Limb (tissue), 2 donors: ENCODE measurements around the gene ATIC.

Source experiments
- DNase-seq, 2 donors: peaks; one replicate each; pipeline ENCODE4 v3.0.0-alpha.2; 2016; ENCODE audit errors: extremely low spot score in 2 of 2

Gene ATIC

DNA sequence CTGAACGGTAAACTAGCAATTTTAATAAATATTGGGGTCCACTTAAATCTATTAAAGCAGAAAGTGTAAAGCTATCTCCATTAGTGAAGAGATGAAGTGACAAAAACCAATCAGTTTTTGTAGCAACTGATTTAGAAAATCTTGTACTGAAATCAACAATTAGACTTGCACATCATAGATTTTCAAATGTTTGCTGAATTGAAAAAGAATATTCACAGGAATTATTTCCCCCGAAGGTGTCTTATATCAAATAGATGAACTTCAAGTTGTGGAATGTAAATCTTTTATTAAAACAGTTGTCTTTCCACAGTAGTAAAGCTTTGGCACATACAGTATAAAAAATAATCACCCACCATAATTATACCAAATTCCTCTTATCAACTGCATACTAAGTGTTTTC is 48.7 kb downstream of the ATIC start:
- no peak for DNase-seq

DNA sequence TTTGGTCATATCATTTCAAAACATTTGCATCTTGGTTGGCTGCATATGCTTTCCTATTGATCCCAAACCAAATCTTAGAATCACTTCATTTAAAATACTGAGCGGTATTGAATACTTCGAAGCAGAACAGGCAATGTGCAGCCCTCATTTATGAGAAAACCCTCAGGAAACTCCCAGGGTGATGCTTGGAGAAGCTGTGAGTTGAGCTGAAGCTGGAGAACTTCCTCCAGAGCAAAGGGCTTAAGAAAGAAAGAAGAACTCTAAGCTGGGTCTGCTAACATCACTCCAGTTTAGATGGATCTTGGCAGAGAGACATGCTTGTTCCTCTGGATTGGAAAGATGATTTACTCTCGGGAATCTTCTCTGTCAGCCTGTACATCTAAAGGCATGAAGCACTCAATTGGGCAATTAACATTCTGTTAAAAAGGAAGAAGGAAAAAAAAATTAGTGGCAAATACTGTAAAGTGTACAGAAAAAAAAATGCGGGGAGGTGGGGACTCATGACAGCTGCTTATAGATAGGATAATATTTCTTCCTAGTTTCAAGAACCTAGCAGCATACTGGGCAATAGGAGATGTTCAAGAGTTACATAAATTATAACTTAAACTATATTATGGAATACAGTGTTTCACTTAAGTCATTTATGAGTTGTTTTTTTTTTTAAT is 49.5 kb downstream of the ATIC start:
- DNase-seq, result no peak

DNA sequence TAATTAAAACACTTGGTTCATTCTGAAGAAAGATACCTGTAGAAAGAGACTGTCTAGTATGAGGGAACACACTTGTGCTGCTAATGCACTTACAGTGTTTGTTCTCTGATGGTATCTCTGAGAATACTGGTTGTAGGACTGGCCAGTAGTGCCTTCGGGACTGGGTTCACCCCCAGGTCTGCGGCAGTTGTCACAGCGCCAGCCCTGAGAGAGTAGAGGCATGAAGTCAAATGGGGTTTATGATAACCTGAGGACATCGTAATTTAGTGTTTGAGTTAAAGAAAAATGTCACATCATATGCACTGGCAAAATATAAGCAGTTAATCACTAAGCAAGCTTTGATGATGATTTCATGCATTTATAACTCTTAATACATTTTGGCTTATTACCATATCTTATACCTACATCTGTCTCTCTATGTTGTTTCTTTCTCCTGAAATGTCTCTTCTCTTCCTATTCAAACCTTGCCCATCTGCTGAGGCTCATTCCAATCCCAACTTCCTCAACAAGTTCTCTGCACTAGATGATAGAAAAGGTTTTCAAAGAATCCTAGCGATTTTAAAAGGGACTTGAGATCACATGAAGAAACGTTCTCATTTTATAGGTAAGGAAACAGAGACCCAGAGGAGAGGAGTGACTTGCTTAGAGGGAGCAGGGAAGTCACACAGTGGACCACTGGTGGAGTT is 50.2 kb downstream of the ATIC start:
- DNase-seq, result no peak

DNA sequence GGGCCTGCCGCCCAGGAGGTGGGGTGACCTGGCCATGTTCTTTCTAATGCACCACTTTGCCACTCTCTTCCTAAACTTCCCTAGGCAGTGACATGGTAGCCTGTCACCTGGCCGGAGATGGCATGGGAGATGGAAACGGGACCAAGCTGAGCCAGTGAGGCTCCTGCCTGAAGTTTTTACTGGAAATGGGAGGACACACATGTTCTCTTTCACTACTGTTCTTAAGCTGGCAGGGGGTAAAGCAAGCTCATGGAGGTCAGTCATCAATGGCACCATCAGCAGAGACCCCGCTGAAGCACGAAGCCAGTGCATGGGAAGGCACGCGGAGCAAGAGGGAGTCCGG is 50.7 kb downstream of the ATIC start:
- no peak for DNase-seq

DNA sequence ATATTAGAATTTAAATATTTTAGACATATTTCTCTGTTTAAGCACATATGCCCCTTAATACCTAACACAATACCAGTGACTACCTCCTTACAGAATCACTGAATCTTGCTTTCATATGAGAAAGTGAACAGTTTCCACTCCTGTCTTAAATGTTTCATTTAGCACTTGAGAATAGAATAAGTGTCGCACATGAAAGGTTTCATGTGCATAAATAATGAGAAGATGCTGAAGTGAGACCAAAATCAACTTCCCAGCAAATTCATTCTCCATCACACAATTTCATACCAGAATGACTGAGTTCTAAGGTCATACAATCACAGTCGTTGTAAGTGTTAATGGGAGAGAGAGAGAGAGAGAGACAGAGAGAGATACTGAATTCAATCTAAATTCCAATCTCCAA is 51.2 kb downstream of the ATIC start:
- DNase-seq, result no peak

DNA sequence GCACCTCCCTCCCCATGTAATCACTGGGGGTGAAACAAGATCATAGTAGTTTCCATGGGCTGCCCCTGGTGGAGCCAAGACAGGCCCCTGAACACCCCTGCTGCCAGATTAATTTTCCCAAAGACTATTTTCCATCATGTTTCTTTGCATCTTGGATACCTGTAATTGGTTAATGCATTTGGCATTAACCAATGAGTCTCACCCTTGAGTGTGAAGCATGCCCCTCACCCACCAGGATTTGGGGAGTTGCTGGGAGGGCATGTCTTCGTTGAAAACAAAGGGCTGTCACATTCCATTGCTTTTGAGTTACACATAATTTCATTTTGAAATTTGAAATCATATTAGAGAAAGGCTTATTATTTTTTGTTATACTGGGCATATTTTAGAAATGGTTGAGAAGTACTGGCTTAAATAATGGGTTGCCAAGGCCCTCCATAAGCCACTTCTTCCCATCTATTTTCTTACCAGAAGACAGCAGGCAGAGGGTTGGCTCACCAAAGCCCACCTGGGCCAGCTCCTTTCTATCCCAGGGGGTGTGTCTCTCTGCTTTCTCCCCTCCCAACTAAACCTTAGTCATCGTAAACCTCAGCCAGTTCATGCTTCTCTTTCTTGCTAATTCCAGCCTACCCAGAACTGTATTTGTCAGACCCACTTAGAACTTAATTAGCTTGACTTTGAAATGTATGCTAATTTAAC is 51.8 kb downstream of the ATIC start:
- no peak for DNase-seq

DNA sequence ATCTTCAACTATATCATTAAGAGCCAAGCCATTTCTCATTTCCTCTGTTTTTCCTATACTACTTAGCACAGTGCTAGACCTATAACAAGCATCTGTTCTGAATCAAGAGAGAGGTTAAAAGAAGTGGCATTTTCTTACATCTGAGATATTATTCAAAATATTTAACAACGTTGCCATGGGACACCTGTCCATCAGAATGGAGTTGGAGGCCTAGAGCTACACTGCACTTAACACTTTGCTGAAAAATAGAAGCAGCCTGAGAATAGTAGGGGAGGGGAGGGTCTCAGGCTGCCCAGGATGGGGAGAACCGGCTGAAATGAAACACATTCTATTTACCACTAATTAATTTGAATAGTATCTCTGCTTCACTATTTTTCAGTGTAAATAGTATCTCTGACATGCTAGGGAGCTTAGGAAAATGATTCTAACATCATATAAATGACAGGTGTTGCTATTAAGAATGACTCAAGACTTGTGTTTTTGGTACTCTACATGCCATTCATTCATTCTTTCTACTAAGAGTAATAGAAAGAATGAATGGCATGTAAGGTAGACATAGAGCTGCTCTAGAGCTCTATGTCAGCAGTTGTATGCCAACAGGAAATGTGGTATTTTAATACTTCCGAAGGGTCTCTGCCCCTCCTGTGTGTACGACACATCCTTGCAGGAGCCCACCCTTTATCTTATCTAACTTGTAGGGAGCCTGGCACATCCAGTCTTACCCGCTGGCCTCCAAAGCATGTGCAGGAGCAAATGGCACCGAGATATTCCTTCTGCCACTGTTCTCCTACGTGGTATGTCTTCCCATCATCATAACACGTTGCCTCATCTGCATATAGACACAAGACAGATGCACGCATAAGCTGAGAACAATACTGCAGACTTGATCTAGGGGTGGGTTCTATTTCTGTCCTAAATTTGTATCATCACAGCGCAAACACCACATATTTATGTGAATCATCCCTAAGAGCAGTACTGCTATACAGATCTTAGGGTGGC is 52.6 kb downstream of the ATIC start:
- no peak for DNase-seq

DNA sequence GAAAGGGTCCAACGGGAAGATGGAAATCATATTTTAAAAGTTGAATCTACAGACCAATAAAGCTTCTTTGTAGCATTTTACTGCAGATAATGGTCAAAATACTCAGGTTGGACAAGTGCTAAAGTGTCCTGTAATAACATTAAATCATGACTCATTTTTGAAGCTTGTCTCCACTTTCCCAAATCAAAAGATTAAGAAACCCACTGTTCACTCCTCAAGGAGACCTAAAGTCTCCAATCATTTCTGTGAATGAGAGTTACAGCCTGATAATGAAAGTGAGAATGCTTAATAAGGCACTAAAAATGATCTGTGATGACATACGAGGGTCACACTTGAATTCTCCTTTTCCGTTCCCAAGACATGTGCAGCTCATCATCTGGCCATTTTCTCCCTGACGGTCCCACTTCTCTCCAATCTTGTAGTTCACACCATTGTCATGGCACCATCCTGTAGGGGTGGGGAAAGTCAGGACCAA is 53.4 kb downstream of the ATIC start:
- DNase-seq, result no peak

DNA sequence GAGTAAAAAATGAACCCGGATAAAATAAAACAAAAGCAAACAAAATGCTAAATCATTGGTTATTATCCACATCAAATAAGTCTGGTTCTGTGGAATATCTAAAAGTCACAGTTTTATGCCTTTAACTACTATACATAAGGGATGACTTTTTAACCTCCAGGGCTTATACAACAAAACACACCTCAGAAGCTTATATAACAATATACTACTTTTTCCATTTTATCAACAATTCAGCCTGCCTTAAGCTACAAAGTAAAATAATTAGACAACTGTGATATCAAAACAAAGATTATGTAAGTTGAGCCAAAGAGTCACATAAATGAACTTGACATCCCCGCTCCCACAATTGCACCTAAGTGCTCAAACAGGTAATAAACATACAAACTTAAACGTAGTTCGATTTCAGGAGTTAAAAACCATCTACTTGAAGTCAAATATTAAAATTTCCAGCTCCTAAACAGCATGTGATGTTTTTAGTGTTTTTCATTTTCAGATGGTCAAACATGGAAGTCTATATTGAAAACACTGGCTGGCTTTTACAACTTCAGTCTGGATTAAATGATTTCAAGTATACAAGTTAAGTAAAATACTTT is 54.7 kb downstream of the ATIC start:
- DNase-seq, result no peak

DNA sequence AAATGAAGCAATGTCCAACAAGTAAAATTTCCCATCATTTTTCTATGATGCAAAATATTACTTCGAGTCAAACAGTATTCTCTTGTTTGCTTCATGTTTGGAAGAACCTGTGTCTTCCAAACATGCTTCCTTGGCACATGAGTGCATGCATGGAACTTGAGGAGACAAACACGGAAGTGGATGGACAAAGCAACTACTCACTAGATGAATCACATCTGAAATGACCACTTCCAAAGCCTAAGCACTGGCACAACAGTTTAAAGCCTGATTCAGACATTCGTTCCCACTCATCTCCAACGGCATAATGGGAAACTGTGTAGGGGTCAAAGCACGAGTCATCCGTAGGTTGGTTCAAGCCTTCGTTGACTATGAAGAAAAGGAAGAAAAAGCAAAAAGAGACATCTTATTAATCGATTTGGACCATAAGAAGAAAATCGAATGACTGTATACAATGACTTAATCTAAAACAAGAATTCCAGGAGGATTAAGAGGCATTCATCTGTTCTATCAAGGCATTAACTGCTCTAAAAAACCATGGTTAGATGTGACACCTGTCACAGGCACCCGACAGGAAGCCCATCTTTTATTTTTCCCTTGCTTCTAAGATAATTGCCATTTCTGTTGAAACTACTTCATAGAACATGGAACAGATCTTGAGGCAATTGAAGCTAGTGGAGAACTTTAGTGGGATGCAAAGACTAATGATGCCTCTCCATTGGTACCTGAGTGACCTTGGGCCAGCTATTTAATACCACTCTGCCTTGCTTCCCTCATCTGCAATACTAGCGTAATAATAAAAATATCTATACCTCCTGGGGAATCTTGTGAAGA is 56.0 kb downstream of the ATIC start:
- DNase-seq, result no peak

DNA sequence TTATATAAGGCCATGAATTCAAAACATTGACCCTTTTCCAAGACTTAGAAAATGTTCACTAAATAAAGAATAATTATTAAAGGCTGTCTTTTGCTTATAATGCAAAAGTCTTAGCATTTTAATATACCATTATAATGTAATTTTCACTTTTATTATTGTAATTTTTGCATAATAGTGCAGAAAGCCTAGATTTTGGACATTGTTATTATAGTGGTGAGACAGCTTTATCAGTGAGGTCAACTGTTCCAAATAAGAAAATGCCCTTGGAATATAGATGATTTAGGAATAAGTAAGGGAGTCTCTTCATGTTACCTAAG is 56.6 kb downstream of the ATIC start:
- no peak for DNase-seq

DNA sequence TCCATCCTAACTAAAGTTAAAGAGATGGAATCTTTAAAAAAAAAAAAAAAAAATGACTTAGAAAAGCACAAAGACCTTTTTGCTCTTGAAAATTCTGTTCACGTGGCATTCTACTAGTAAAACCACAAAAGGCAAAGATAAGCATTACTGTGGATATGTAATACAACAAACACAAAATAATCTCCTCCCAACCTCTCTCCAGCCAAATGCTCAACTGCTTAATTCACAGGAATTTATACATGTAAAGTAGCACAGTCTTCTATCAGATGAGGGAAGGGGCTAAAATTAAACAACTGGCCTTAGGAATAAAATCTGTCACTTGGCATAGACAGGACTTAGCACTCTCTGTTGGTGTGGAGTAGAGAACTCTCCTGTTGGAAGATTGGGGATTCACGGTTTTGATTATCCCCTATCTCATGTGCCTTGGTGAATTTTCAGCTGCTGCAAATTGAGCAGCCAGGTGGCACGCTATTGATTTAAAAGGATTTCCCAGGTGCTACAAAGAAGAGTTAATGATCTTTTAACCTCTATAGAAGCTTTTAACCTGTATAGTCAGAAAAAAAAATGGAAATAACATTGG is 57.4 kb downstream of the ATIC start:
- no peak for DNase-seq

DNA sequence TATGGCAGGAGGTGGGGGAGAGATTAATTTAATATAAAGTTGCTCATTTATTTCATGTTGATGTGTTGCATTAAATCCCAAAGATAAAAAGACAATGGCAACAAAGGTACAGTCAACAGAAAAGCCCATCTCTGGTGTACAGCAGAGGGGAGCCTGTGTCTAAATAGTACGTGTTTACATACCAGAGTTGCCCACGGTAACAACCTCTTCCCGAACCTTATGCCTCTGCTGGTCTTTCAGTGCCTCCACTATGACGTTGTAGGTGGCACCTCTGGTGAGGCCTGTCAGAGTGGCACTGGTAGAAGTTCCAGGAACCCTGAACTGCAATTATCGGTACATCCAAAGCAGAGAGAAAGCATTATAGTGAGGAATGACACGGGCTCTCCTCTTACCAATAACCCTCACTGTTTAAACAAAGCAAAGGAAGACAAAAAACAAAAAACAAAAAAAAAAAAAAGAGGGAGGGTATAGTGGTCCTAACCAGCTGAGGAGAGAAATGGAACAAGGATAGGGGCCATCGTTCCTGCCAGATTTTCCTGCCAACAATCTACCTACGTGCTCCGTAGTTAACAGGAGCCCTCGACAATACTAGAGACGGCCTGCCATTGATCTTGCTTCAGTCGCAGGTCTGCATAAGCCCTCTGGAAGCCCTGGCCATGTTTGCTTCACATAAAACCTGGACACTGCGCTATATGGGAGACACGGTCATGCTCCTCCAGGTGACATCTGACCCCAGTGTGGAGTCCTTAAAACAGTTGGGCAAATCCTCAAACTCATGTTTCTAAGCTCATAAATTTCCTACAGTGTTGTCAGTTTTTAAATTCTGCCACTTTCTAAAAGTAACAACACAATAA is 58.5 kb downstream of the ATIC start:
- no peak for DNase-seq

DNA sequence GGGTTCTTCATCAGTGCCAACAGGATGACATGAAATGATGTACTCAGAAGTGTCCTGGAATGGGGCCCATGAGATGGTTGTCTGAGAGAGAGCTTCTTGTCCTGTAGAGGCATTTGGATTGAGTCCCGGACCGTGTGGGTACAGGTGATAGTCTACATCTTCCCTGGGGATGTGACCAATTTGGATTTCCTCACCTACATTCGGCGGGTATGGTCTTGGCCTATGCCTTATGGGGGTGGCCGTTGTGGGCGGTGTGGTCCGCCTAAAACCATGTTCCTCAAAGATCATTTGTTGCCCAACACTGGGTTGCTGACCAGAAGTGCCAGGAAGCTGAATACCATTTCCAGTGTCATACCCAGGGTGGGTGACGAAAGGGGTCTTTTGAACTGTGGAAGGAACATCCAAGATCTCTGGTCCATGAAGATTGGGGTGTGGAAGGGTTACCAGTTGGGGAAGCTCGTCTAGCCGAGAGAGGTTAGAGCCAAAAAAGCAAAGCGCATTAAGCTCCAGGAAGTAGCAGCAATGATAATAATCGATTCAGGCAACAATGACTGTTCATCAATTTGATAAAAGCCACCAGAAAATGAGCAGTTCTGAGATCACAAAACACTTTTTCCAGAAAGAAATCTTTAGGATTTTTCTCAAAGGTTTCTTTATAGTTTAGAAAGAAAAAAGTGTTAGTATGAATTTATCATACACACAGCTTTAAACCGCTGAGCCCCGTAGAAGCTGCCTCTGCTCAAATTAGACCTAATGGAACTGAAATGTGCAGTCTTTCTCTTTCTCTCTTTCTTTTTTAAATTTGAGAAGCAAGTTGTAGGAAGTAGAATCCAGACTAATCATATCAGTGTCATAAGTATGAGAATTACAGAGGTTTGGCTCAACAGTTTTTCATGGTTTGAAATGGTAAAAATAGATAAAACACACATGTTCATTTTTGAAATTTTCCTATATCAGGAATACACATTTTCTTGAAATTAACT is 60.3 kb downstream of the ATIC start:
- DNase-seq, result no peak

DNA sequence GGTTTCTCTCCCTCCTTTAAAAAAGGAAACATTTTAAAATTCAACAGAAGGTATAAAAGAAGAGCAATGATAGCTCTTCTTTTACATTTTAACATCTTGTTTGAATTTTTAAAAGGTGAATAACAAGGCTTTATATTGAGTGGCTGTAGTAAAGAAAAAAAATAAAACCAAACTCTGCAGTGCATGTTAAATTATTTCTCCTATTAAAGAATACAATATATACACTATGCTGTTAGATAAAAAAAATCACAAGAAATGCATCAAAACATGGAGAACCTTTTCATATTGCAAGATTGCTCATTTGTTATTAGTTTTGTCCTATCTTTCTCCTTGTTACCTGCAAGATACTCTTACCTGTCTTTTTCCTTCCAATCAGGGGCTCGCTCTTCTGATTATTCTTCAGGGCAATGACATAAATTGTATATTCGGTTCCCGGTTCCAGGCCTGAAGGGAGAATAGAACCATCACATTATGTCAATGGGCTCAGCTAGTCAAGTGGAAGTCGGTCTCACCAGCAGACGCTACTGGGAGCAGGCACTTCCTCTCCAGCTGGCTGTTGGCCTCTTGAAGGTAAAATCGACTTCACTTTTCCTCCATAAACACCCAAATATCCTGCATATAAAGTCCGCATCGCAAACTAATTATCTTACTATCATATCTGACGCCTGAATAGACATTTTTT is 61.2 kb downstream of the ATIC start:
- no peak for DNase-seq

DNA sequence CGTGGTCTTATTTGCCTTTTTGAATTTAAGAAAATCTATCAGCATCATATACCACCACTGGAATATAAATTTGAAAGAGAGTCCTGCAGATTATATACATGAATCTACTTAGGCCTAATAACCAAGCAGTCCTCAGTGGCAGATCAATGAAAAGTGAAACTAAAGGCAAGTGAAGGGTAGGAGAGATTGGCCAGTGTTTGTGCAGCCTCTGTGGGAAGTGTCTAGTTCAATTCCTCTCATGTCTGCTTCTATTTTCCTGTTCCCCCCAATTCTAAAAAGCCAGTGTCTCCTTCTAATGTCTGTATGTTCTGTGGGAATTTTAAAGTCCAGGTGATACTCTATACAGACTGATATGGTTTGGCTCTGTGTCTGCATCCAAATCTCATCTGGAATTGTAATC is 62.1 kb downstream of the ATIC start:
- DNase-seq, result no peak
